Muscle of leg (tissue), 11 donors: Measurements from ENCODE around the gene DNAAF8. TPM values are rescaled to one million over a fixed set of nuclear protein-coding genes. Genes with fewer than 3 reads are reported as not detected.
"Not testable (repeated sequence)": the region's sequence is repeated elsewhere in the genome, so short reads cannot be mapped to it uniquely, and the experiment has no call there.

Source experiments
- DNase-seq: peaks from one replicate; pipeline ENCODE4 v3.0.0; 2013
- H3K27ac ChIP-seq: one replicate; pipeline ENCODE4 v1.5.1; 2013; ENCODE audit warnings: mild to moderate bottlenecking, low read length, control low read depth
- H3K27me3 ChIP-seq: one replicate; pipeline ENCODE4 v1.6.1; 2013; ENCODE audit warnings: low read length; ENCODE audit not compliant: control insufficient read depth, insufficient read depth
- H3K36me3 ChIP-seq: one replicate; pipeline ENCODE4 v1.6.1; 2013; ENCODE audit warnings: low read length; ENCODE audit not compliant: control insufficient read depth, insufficient read depth
- H3K4me1 ChIP-seq: one replicate; pipeline ENCODE4 v1.6.1; 2013; ENCODE audit warnings: low read length; ENCODE audit not compliant: control insufficient read depth, insufficient read depth
- H3K4me3 ChIP-seq: one replicate; pipeline ENCODE4 v1.5.1; 2013; ENCODE audit warnings: low read length, control low read depth
- H3K9me3 ChIP-seq: replicated peaks from 2 replicates; pipeline ENCODE4 v1.6.1; 2013; ENCODE audit warnings: low read depth, low read length; ENCODE audit not compliant: control insufficient read depth
- WGBS: methylation state at CpG from one replicate; pipeline ENCODE4 v1.1.5; 2013; ENCODE audit warnings: missing lambda C conversion rate; ENCODE audit not compliant: insufficient coverage; 5-methylcytosine and 5-hydroxymethylcytosine counted together
- polyA plus RNA-seq, 8 donors: library from polyadenylated mRNA; unstranded; fragments of 120-200 nt; gene quantifications; one replicate each; pipeline versions ENCODE4 v1.2.1 to v1.2.3, GENCODE V29; 2013; ENCODE audit warnings: inconsistent platforms in 1 of 8, low replicate concordance in 1 of 8; ENCODE audit not compliant: insufficient read length in 8 of 8, insufficient read depth in 1 of 8
- total RNA-seq: library from RNA; stranded (reverse); fragments of 120-200 nt; gene quantifications from one replicate; pipeline ENCODE4 v1.2.4, GENCODE V29; 2013

Gene DNAAF8
- total and polyA plus RNA-seq, 9 donors = 0.46 to 1.4 (median 0.69) TPM

DNA sequence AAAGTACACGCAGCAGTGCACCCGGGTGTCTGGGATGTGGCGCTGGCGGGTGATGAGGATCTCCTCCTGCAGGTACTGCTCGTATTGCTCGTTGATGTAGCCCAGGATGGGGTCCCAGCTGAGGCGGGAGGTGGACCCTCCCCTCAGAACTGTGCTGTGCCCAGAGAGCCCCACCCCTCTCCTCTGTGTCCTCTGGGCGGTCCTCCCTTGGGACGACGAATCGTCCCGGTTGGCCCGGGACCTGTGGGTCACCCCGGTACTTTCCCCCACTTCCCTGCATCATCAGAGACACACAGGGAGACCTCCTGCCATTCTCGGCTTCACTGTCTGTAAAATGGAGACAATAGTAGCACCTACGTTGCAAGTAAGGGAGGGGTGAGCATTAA is 49.6 kb downstream of the DNAAF8 start:
- no peak overlapping the region for H3K4me3 ChIP-seq
- no peak overlapping the region for H3K27ac ChIP-seq
- H3K9me3 ChIP-seq = no peaks in the 10 kb centered on the region
- WGBS = 66% methylated on average over 10 of the region's 16 CpGs
- no peaks in the 10 kb centered on the region for H3K27me3 ChIP-seq
- no peak for DNase-seq
- no peaks in the 10 kb centered on the region for H3K4me1 ChIP-seq
- H3K36me3 ChIP-seq = no peaks in the 10 kb centered on the region

DNA sequence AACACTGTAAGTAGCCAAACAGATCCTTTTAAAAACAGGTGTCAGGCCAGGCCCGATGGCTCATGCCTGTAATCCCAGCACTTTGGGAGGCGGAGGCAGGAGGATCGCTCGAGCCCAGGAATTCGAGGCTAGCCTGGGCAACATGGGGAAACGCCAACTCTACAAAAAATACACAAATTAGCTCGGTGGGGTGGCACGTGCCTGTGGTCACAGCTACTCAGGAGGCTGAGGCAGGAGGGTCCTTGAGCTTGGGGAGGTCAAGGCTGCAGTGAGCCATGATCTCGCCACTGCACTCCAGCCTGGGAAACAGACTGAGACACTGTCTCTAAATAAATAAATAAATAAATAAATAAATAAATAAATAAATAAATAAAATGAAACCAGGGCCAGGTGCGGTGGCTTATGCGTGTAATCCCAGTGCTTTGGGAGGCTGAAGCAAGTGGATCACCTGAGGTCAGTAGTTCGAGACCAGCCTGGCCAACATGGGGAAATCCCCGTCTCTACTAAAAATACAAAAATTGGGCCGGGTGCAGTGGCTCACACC is 50.2 kb downstream of the DNAAF8 start:
- DNase-seq, H3K4me1 ChIP-seq, H3K4me3 ChIP-seq, H3K27me3 ChIP-seq, H3K27ac ChIP-seq, H3K36me3 ChIP-seq, H3K9me3 ChIP-seq: not testable (repeated sequence)
- 92% methylated on average over 6 of the region's 14 CpGs for WGBS

DNA sequence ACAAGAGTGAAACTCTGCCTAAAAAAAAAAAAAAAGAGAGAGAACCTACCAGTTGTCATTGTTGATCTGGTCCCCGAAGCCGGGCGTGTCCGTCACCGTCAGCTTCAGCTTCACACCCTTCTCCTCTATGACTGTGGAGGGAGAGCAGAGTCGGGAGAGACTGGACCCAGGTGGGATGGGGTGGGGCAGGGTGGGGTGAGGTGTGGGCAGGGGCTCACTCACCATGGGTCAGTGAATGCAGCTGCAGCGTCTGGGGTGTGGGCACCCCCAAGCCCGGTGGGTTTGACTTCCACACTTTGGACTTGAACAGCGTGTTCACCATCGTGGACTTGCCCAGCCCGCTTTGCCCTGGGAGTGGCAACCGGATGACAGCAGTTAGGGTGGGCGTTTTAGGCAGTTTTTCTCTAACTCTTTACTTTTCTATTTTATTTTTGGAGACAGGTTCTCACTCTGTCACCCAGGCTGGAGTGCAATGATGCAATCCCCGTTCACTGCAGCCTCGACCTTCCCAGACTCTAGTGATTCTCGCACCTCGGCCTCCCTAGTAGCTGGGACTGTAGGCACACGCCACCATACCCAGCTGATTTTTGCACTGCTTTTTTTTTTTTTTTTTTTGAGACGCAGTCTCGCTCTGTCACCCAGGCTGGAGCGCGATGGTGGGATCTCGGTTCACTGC is 51.6 kb downstream of the DNAAF8 start:
- H3K4me1 ChIP-seq = no peaks in the 10 kb centered on the region

DNA sequence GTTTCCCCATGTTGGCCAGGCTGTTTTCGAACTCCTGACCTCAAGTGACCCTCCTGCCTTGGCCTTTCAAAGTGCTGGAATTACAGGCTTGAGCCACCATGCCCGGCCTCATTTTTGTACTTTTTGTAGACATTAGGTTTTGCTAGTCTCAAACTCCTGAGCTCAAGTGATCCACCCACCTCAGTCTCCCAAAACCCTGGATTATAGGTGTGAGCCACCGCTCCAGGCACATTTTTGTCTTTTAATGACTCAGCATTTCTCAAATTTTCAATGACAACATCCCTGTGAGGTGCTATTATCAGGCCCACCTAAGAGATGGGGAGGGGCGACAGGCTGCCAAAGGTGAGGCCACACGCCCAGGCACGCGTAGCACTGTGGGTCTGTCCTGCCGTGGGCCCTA is 52.7 kb downstream of the DNAAF8 start:
- no peak for DNase-seq
- Histone ChIP-seq H3K27ac (no peak overlapping the region), H3K27me3 (no peaks in the 10 kb centered on the region), H3K9me3 (no peaks in the 10 kb centered on the region), H3K4me3 (no peak overlapping the region), H3K36me3 (no peaks in the 10 kb centered on the region), H3K4me1 (no peaks in the 10 kb centered on the region)
- WGBS = 95% methylated on average over 4 of the region's 8 CpGs

More for the DNA sequence above, 51.6 kb downstream of the DNAAF8 start:
- Histone ChIP-seq H3K27ac (no peak overlapping the region), H3K36me3 (no peaks in the 10 kb centered on the region), H3K9me3 (no peaks in the 10 kb centered on the region), H3K27me3 (no peaks in the 10 kb centered on the region), H3K4me3 (no peak overlapping the region)
- 96% methylated on average over 6 of the region's 23 CpGs for WGBS
- DNase-seq = no peak

DNA sequence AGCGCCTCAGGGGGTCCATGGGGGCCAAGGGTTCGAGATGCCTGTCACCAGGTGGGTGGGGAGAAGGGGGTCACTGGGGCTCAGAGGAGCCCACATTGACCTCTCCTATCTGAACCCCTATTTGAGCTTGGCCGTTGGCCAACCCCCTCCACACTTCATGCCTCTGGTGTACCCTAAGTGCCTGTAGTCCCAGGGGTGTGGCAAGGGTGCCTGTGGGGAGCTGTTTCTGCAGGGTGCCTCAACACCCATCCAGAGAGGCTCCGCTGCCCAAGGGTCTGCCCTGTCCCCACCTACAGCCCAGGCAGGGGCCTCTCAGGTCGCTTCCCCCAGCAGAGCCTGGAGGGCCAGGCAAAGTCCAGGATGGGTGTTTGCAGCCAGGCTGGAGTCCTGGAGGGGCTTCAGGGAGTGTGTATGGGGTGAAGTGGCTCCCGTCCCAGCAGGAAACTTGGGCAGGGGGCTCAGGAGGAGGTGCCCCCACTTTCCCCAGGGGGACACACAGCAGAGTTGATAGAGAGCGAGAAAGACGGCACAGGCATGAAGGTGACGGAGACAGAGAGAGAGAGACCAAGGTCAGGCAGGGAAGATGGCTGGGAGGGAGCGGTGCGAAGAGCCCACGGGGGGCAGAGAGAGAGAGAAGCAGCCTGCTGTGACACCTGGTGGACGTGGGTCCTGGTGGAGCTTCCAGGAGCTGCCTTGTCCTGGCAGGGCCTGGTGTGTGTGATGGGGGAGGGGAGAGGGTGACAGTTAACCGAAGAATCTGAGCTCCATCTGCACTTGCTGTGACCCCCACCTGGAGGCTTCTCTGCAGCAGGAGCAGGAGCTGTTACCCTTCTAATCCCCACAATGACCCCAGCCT is 53.5 kb downstream of the DNAAF8 start, which contains the start of gene SEPTIN12:
Gene SEPTIN12, minus strand, starts transcription at position 719 of the 856 bp plus-strand sequence. Its CDS starts 700 bp downstream, at position 19.
- Histone ChIP-seq H3K4me3 (no peak within 1 kb of the TSS), H3K27ac (no peak within 1 kb of the TSS), H3K4me1 (no peaks in the 10 kb centered on the region), H3K36me3 (no peaks in the 10 kb centered on the region), H3K27me3 (no peaks in the 10 kb centered on the region), H3K9me3 (no peaks in the 10 kb centered on the region)
- DNase-seq = no peak
- 55% methylated on average over 10 of the region's 14 CpGs for WGBS

DNA sequence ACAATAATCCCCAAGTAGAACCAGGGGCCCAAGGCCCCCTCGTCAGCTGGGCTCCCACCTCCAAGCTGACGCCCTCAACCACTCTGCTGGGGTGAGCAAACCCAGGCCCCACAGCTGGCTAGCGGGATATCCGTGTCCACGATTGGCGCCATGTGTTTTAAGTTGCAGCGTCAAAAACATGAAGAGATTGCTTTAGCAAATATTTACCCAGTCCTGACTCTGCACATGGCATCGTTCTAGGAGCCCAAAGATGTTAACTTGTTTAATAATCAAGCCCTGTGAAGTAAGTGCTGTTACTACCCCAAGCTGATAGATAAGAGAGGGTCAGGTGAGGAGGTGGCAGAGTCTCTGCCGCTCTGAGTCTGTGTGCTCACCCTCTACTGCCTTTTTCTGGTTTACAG is 54.2 kb downstream of the DNAAF8 start:
- DNase-seq = no peak
- Histone ChIP-seq H3K27ac (no peak overlapping the region), H3K9me3 (no peaks in the 10 kb centered on the region), H3K4me1 (no peaks in the 10 kb centered on the region), H3K4me3 (no peak overlapping the region), H3K36me3 (no peaks in the 10 kb centered on the region), H3K27me3 (no peaks in the 10 kb centered on the region)
- WGBS = 33% methylated on average over 6 of the region's 9 CpGs

DNA sequence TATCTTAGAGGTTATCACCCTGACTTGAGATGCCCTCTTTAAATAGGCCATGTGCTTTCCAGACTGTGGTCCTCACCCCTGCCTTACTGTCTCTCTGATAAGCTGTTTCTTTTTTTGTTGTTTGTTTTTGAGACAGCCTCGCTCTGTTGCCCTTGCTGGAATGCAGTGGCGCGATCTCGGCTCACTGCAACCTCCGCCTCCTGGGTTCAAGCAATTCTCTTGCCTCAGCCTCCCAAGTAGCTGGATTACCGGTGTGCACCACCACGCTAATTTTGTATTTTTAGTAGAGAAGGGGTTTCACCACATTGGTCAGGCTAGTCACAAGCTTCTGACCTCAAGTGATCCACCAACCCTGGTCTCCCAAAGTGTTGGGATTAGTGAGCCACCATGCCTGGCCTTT is 54.6 kb downstream of the DNAAF8 start:
- Histone ChIP-seq H3K27me3 (no peaks in the 10 kb centered on the region), H3K4me1 (no peaks in the 10 kb centered on the region), H3K4me3 (no peak overlapping the region), H3K27ac (no peak overlapping the region), H3K36me3 (no peaks in the 10 kb centered on the region), H3K9me3 (no peaks in the 10 kb centered on the region)
- no CpG with 5 or more reads among the region's 7 CpGs for WGBS
- DNase-seq = no peak

DNA sequence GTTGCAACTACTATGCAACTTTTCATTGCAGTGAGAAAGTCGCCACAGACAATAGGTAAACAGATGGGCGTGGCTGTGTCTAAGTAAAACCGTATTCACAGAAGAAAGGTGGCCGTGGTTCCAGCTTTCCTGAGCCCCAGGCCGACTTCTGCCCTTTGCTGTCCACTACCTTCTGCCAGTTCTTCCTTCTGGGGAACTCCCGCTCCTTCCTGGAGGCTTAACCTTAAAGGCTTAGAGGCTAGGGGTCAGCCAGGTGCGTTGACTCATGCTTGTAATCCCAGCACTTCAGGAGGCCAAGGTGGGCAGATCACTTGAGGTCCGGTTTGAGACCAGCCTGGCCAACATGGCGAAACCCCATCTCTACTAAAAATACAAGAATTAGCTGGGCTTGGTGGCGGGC is 55.9 kb downstream of the DNAAF8 start:
- H3K4me3 ChIP-seq = no peak overlapping the region
- H3K27me3 ChIP-seq = no peaks in the 10 kb centered on the region
- DNase-seq = no peak
- no peaks in the 10 kb centered on the region for H3K4me1 ChIP-seq
- no peak overlapping the region for H3K27ac ChIP-seq
- no peaks in the 10 kb centered on the region for H3K36me3 ChIP-seq
- WGBS = 83% methylated on average over 4 of the region's 10 CpGs
- no peaks in the 10 kb centered on the region for H3K9me3 ChIP-seq

DNA sequence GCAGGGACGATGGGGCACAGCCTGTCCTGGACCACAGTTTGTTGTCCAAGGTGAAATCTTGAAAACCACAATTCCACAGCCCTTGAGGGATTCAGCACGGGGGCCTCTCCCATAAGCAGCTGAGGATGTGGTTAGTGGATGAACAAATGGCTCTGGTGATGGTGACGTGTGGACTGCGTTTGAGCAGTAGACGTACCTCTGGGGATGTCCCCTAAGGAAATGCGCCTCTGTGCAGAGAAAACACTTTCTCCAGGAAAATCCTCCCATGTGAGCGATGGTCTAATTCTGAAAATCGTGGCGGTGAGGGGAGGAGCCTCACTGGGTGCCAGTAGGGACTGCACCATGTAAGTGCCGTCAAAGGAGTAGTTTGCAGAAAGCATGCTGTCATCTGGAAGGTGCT is 56.5 kb downstream of the DNAAF8 start:
- H3K27me3 ChIP-seq = no peaks in the 10 kb centered on the region
- H3K9me3 ChIP-seq = no peaks in the 10 kb centered on the region
- no peak overlapping the region for H3K27ac ChIP-seq
- 65% methylated on average over 9 of the region's 10 CpGs for WGBS
- H3K4me1 ChIP-seq = no peaks in the 10 kb centered on the region
- DNase-seq = no peak
- peaks cover 1% of the 10 kb centered on the region for H3K36me3 ChIP-seq
- H3K4me3 ChIP-seq = no peak overlapping the region

DNA sequence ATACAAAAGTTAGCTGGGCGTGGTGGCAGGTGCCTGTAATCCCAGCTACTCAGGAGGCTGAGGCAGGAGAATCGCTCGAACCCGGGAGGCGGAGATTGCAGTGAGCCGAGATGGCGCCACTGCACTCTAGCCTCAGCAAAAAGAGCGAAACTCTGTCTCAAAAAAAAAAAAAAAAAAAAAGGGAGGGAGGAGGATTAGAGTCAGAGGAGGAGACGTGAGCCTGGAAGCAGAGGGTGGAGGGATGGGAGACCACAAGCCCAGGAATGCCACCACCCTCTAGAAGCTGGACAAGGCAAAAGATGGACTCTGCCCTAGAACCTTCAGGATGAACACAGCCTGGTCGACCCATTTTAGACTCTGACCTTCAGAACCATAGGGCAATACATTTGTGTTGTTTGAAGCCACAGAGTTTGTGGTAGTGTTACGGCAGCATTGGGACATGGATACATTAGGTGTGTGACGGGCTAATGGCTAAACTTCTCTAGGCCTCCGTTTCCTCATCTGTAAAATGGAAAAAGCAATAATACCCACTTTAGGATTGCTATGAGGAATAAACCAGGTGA is 58.7 kb downstream of the DNAAF8 start:
- DNase-seq = no peak
- Histone ChIP-seq H3K27ac (no peak overlapping the region), H3K36me3 (peaks cover 5% of the 10 kb centered on the region), H3K4me1 (no peaks in the 10 kb centered on the region), H3K4me3 (no peak overlapping the region), H3K9me3 (no peaks in the 10 kb centered on the region), H3K27me3 (no peaks in the 10 kb centered on the region)
- WGBS = 74% methylated on average over 8 of the region's 13 CpGs
